GM23338 (cell line): Measurements from ENCODE around the gene AKAP7. TPM values are rescaled to one million over a fixed set of nuclear protein-coding genes. Genes with fewer than 3 reads are reported as not detected.

Source experiments
- ATAC-seq: fragments of 200-7000 bp; cut with Tn5 transposase; 3 replicates; pipeline ENCODE4 v1.9.1; 2020
- DNase-seq: peaks from one replicate; pipeline ENCODE4 v3.0.0-alpha.2; 2015; ENCODE audit warnings: low spot score
- H2AFZ ChIP-seq: fragments of 200-600 bp; sonication (generic); 2 replicates; pipeline ENCODE4 v1.8.0; 2016; ENCODE audit warnings: antibody characterized with exemption, mild to moderate bottlenecking, moderate library complexity
- H3F3A ChIP-seq: fragments of 200-600 bp; sonication (generic); replicated peaks from 2 replicates; pipeline ENCODE4 v1.8.0; 2017; ENCODE audit warnings: antibody characterized with exemption, mixed run types, low read depth
- H3K27ac ChIP-seq: fragments of 200-600 bp; sonication (generic); 2 replicates; pipeline ENCODE4 v1.6.1; 2016; ENCODE audit warnings: low read depth
- H3K27me3 ChIP-seq: fragments of 200-600 bp; sonication (generic); 2 replicates; pipeline ENCODE4 v1.8.0; 2016; ENCODE audit warnings: mild to moderate bottlenecking, mixed run types, moderate library complexity; ENCODE audit not compliant: insufficient read depth
- H3K36me3 ChIP-seq: fragments of 200-600 bp; sonication (generic); 2 replicates; pipeline ENCODE4 v1.8.0; 2016; ENCODE audit warnings: mild to moderate bottlenecking; ENCODE audit not compliant: insufficient read depth
- H3K4me1 ChIP-seq: fragments of 200-600 bp; sonication (generic); 2 replicates; pipeline ENCODE4 v1.8.0; 2016; ENCODE audit warnings: mild to moderate bottlenecking, moderate library complexity; ENCODE audit not compliant: insufficient read depth
- H3K4me2 ChIP-seq: fragments of 200-600 bp; sonication (generic); 2 replicates; pipeline ENCODE4 v1.7.1; 2017; ENCODE audit warnings: mixed run types
- H3K4me3 ChIP-seq: fragments of 200-600 bp; sonication (generic); 2 replicates; pipeline ENCODE4 v1.6.1; 2016; ENCODE audit warnings: mixed run types
- H3K79me2 ChIP-seq: fragments of 200-600 bp; sonication (generic); replicated peaks from 2 replicates; pipeline ENCODE4 v1.8.0; 2017; ENCODE audit warnings: mild to moderate bottlenecking; ENCODE audit not compliant: insufficient read depth
- H3K9me2 ChIP-seq: fragments of 200-600 bp; sonication (generic); 2 replicates; pipeline ENCODE4 v1.8.0; 2017; ENCODE audit not compliant: insufficient read depth
- H4K20me1 ChIP-seq: fragments of 200-600 bp; sonication (generic); replicated peaks from 2 replicates; pipeline ENCODE4 v1.8.0; 2017; ENCODE audit warnings: mild to moderate bottlenecking; ENCODE audit not compliant: insufficient read depth
- H3K27ac Mint-ChIP-seq: 2 replicates; pipeline ENCODE4 v1.8.0; 2020; ENCODE audit warnings: inconsistent platforms, mild to moderate bottlenecking, moderate library complexity, mixed read lengths
- H3K27me3 Mint-ChIP-seq: 3 replicates; pipeline ENCODE4 v1.8.0; 2022; ENCODE audit warnings: low read depth, mild to moderate bottlenecking, moderate library complexity, mixed read lengths, inconsistent platforms; ENCODE audit not compliant: insufficient read depth, poor library complexity
- H3K36me3 Mint-ChIP-seq: 3 replicates; pipeline ENCODE4 v1.8.0; 2021; ENCODE audit warnings: low read depth, mild to moderate bottlenecking, inconsistent platforms, moderate library complexity, mixed read lengths
- H3K4me1 Mint-ChIP-seq: 3 replicates; pipeline ENCODE4 v1.8.0; 2020; ENCODE audit warnings: mild to moderate bottlenecking, inconsistent platforms, mixed read lengths
- H3K4me3 Mint-ChIP-seq: 3 replicates; pipeline ENCODE4 v1.8.0; 2021; ENCODE audit warnings: moderate library complexity, mild to moderate bottlenecking, inconsistent platforms, mixed read lengths
- H3K9me3 Mint-ChIP-seq: 3 replicates; pipeline ENCODE4 v1.8.0; 2020; ENCODE audit warnings: moderate library complexity, mild to moderate bottlenecking, inconsistent platforms, mixed read lengths
- CREB1 ChIP-seq: fragments of 250-450 bp; sonication (Bioruptor Pico); IDR thresholded peaks from 2 replicates; pipeline ENCODE4 v1.5.0; 2020; ENCODE audit warnings: low read depth, mild to moderate bottlenecking, moderate library complexity
- EZH2 ChIP-seq: fragments of 200-600 bp; sonication (generic); IDR thresholded peaks from one replicate; pipeline ENCODE4 v1.8.0; 2017; ENCODE audit warnings: antibody characterized with exemption, mild to moderate bottlenecking, low read depth; ENCODE audit not compliant: unreplicated experiment
- EZH2phosphoT487 ChIP-seq: fragments of 200-600 bp; sonication (generic); IDR thresholded peaks from one replicate; pipeline ENCODE4 v1.8.1; 2018; ENCODE audit warnings: antibody characterized with exemption; ENCODE audit not compliant: unreplicated experiment
- JUNB ChIP-seq: IDR thresholded peaks from one replicate; pipeline ENCODE4 v1.6.1; 2016; ENCODE audit warnings: antibody characterized with exemption; ENCODE audit not compliant: unreplicated experiment
- NANOG ChIP-seq: IDR thresholded peaks from 2 replicates; pipeline ENCODE4 v1.6.1; 2016; ENCODE audit warnings: antibody characterized with exemption, borderline replicate concordance
- POLR2AphosphoS5 ChIP-seq: IDR thresholded peaks from 2 replicates; pipeline ENCODE4 v1.6.1; 2016; ENCODE audit warnings: antibody characterized with exemption, low read depth
- STAT1 ChIP-seq: IDR thresholded peaks from one replicate; pipeline ENCODE4 v1.6.1; 2016; ENCODE audit warnings: antibody characterized with exemption; ENCODE audit not compliant: unreplicated experiment
- polyA plus RNA-seq: library from polyadenylated mRNA; unstranded; fragments of >200 nt; fragmentation: Nextera tagmentation; extraction: Ambion mirVana; gene quantifications from 2 replicates; pipeline ENCODE4 v1.2.1, GENCODE V29; 2016
- total RNA-seq: library from RNA; depleted of rRNA; stranded (reverse); fragments of >200 nt; shearing (Covaris generic); gene quantifications from 2 replicates; pipeline ENCODE4 v1.2.3, GENCODE V29; 2014
- TF ChIP-seq, protein P1 (sequence below): fragments of 250-450 bp; sonication (Bioruptor Pico); IDR thresholded peaks from 2 replicates; pipeline ENCODE4 v1.5.0; 2020; ENCODE audit warnings: mild to moderate bottlenecking, moderate library complexity
- TF ChIP-seq, protein P2 (sequence below): IDR thresholded peaks from 2 replicates; pipeline ENCODE4 v1.6.1; 2016; ENCODE audit warnings: antibody characterized with exemption
- TF ChIP-seq, protein P3 (sequence below): IDR thresholded peaks from one replicate; pipeline ENCODE4 v1.6.1; 2018; ENCODE audit warnings: antibody characterized with exemption; ENCODE audit not compliant: unreplicated experiment
- TF ChIP-seq, protein P4 (sequence below), 2 experiments: fragments of 200-600 bp in 1 of 2; sonication (generic) in 1 of 2; conservative IDR thresholded peaks; 2 replicates each; pipeline versions ENCODE4 v1.5.1 to v1.6.1; 2016 to 2017; ENCODE audit warnings: antibody characterized with exemption in 2 of 2, low read depth in 2 of 2, mild to moderate bottlenecking in 2 of 2, moderate library complexity in 1 of 2

Gene AKAP7
- total and polyA plus RNA-seq, 2 experiments from 2014 or later = 12.2 to 20.0 TPM

DNA sequence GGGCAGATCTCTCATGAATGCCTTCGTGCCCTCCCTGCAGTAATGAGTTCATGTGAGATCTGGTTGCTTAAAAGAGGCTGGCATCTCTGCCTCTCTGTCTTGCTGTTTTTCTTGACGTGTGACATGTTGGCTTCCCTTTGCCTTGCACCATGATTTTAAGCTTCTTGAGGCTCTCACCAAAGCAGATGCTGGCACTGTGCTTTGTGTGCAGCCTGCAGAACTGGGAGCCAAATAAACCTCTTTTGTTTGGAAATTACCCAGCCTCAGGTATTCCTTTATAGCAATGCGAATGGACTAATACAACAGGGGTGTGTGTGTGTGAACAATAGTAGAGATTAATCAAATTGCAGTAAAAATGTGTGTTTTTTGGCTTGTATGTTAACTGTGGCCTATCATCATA is 8.1 kb downstream of the AKAP7 start:
- Histone ChIP-seq H4K20me1 (no peaks in the 10 kb centered on the region), H3K27ac (no peak overlapping the region), H3K36me3 (no peaks in the 10 kb centered on the region), H3K27me3 (no peaks in the 10 kb centered on the region), H3K79me2 (no peaks in the 10 kb centered on the region), H2AFZ (no peak overlapping the region), H3K9me2 (no peaks in the 10 kb centered on the region), H3K4me1 (no peaks in the 10 kb centered on the region), H3F3A (no peaks in the 10 kb centered on the region), H3K4me2 (no peak overlapping the region), H3K4me3 (no peak overlapping the region)
- TF ChIP-seq CREB1 (CRISPR knock-in tag) (no peak), NANOG (no peak), STAT1 (no peak), EZH2phosphoT487 (no peak), JUNB (no peak), POLR2AphosphoS5 (no peak), EZH2 (no peak)
- TF ChIP-seq, protein P1, sequence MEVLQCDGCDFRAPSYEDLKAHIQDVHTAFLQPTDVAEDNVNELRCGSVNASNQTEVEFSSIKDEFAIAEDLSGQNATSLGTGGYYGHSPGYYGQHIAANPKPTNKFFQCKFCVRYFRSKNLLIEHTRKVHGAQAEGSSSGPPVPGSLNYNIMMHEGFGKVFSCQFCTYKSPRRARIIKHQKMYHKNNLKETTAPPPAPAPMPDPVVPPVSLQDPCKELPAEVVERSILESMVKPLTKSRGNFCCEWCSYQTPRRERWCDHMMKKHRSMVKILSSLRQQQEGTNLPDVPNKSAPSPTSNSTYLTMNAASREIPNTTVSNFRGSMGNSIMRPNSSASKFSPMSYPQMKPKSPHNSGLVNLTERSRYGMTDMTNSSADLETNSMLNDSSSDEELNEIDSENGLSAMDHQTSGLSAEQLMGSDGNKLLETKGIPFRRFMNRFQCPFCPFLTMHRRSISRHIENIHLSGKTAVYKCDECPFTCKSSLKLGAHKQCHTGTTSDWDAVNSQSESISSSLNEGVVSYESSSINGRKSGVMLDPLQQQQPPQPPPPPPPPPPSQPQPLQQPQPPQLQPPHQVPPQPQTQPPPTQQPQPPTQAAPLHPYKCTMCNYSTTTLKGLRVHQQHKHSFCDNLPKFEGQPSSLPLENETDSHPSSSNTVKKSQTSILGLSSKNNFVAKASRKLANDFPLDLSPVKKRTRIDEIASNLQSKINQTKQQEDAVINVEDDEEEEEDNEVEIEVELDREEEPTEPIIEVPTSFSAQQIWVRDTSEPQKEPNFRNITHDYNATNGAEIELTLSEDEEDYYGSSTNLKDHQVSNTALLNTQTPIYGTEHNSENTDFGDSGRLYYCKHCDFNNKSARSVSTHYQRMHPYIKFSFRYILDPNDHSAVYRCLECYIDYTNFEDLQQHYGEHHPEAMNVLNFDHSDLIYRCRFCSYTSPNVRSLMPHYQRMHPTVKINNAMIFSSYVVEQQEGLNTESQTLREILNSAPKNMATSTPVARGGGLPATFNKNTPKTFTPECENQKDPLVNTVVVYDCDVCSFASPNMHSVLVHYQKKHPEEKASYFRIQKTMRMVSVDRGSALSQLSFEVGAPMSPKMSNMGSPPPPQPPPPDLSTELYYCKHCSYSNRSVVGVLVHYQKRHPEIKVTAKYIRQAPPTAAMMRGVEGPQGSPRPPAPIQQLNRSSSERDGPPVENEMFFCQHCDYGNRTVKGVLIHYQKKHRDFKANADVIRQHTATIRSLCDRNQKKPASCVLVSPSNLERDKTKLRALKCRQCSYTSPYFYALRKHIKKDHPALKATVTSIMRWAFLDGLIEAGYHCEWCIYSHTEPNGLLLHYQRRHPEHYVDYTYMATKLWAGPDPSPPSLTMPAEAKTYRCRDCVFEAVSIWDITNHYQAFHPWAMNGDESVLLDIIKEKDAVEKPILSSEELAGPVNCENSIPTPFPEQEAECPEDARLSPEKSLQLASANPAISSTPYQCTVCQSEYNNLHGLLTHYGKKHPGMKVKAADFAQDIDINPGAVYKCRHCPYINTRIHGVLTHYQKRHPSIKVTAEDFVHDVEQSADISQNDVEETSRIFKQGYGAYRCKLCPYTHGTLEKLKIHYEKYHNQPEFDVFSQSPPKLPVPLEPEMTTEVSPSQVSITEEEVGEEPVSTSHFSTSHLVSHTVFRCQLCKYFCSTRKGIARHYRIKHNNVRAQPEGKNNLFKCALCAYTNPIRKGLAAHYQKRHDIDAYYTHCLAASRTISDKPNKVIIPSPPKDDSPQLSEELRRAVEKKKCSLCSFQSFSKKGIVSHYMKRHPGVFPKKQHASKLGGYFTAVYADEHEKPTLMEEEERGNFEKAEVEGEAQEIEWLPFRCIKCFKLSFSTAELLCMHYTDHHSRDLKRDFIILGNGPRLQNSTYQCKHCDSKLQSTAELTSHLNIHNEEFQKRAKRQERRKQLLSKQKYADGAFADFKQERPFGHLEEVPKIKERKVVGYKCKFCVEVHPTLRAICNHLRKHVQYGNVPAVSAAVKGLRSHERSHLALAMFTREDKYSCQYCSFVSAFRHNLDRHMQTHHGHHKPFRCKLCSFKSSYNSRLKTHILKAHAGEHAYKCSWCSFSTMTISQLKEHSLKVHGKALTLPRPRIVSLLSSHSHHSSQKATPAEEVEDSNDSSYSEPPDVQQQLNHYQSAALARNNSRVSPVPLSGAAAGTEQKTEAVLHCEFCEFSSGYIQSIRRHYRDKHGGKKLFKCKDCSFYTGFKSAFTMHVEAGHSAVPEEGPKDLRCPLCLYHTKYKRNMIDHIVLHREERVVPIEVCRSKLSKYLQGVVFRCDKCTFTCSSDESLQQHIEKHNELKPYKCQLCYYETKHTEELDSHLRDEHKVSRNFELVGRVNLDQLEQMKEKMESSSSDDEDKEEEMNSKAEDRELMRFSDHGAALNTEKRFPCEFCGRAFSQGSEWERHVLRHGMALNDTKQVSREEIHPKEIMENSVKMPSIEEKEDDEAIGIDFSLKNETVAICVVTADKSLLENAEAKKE (CRISPR knock-in tag) = no peak
- TF ChIP-seq, protein P2, sequence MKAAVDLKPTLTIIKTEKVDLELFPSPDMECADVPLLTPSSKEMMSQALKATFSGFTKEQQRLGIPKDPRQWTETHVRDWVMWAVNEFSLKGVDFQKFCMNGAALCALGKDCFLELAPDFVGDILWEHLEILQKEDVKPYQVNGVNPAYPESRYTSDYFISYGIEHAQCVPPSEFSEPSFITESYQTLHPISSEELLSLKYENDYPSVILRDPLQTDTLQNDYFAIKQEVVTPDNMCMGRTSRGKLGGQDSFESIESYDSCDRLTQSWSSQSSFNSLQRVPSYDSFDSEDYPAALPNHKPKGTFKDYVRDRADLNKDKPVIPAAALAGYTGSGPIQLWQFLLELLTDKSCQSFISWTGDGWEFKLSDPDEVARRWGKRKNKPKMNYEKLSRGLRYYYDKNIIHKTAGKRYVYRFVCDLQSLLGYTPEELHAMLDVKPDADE = no peak
- TF ChIP-seq, protein P3, sequence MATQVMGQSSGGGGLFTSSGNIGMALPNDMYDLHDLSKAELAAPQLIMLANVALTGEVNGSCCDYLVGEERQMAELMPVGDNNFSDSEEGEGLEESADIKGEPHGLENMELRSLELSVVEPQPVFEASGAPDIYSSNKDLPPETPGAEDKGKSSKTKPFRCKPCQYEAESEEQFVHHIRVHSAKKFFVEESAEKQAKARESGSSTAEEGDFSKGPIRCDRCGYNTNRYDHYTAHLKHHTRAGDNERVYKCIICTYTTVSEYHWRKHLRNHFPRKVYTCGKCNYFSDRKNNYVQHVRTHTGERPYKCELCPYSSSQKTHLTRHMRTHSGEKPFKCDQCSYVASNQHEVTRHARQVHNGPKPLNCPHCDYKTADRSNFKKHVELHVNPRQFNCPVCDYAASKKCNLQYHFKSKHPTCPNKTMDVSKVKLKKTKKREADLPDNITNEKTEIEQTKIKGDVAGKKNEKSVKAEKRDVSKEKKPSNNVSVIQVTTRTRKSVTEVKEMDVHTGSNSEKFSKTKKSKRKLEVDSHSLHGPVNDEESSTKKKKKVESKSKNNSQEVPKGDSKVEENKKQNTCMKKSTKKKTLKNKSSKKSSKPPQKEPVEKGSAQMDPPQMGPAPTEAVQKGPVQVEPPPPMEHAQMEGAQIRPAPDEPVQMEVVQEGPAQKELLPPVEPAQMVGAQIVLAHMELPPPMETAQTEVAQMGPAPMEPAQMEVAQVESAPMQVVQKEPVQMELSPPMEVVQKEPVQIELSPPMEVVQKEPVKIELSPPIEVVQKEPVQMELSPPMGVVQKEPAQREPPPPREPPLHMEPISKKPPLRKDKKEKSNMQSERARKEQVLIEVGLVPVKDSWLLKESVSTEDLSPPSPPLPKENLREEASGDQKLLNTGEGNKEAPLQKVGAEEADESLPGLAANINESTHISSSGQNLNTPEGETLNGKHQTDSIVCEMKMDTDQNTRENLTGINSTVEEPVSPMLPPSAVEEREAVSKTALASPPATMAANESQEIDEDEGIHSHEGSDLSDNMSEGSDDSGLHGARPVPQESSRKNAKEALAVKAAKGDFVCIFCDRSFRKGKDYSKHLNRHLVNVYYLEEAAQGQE = no peak
- TF ChIP-seq, protein P4, sequence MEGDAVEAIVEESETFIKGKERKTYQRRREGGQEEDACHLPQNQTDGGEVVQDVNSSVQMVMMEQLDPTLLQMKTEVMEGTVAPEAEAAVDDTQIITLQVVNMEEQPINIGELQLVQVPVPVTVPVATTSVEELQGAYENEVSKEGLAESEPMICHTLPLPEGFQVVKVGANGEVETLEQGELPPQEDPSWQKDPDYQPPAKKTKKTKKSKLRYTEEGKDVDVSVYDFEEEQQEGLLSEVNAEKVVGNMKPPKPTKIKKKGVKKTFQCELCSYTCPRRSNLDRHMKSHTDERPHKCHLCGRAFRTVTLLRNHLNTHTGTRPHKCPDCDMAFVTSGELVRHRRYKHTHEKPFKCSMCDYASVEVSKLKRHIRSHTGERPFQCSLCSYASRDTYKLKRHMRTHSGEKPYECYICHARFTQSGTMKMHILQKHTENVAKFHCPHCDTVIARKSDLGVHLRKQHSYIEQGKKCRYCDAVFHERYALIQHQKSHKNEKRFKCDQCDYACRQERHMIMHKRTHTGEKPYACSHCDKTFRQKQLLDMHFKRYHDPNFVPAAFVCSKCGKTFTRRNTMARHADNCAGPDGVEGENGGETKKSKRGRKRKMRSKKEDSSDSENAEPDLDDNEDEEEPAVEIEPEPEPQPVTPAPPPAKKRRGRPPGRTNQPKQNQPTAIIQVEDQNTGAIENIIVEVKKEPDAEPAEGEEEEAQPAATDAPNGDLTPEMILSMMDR (conservative IDR thresholded peaks at IDR 0.05; ENCODE audit: low read depth in 2 of 2) = no peak
- ATAC-seq (no peak), DNase-seq (no peak)
- H3K4me3 Mint-ChIP-seq = no peak overlapping the region
- H3K27ac Mint-ChIP-seq = no peak overlapping the region
- H3K4me1 Mint-ChIP-seq = peaks cover 3% of the 10 kb centered on the region; the same call in 2 of the 3 replicates
- H3K36me3 Mint-ChIP-seq = peaks cover 22% of the 10 kb centered on the region
- H3K9me3 Mint-ChIP-seq = peaks cover 16% of the 10 kb centered on the region
- peaks cover 2% of the 10 kb centered on the region for H3K27me3 Mint-ChIP-seq
